Endothelial cell of umbilical vein (primary cell): ENCODE results near the gene ELL2. TPM values are rescaled to one million over a fixed set of nuclear protein-coding genes. Genes with fewer than 3 reads are reported as not detected.

ENCODE experiments used
- BruUV-seq: library from RNA; stranded (reverse); fragments of 400-500 nt; replicated peaks from 2 replicates; lab custom pipeline; 2021; lab: Mats Ljungman, UMichigan
- CTCF ChIA-PET: fragments of 300-600, 350-600 bp; sonication (Branson Sonifier 250); formaldehyde crosslinking; loops from one replicate; lab custom pipeline; 2021; ENCODE audit warnings: antibody characterized with exemption, inconsistent platforms; lab: Charles Lee
- POLR2A ChIA-PET: fragments of 300-600, 350-600 bp; sonication (Branson Sonifier 250); formaldehyde crosslinking; loops from one replicate; lab custom pipeline; 2021; ENCODE audit warnings: antibody characterized with exemption, inconsistent platforms; lab: Charles Lee
- DNase-seq: peaks from one replicate; pipeline ENCODE4 v3.0.0-alpha.2; 2011; ENCODE audit warnings: low read depth, low spot score
- FAIRE-seq: peaks from 2 replicates; lab custom pipeline; 2011; peaks lifted over from hg19 to GRCh38; lab: Jason Lieb, UNC
- H2AFZ ChIP-seq: 2 replicates; pipeline ENCODE4 v1.6.0; 2012; ENCODE audit warnings: low read depth, low read length, control low read depth, inconsistent platforms
- H3K27ac ChIP-seq: 2 replicates; pipeline ENCODE4 v1.5.1; 2011; ENCODE audit warnings: low read depth, mild to moderate bottlenecking, control low read depth, low read length, moderate library complexity; ENCODE audit not compliant: insufficient read depth
- H3K27me3 ChIP-seq, 2 experiments: 2 replicates each; pipeline versions ENCODE4 v1.6.0 to v1.6.1; 2011; ENCODE audit warnings: low read length in 2 of 2, mixed read lengths in 1 of 2; ENCODE audit not compliant: control insufficient read depth in 2 of 2, insufficient read depth in 2 of 2
- H3K36me3 ChIP-seq, 2 experiments: 2 replicates in 1 of 2; 3 replicates in 1 of 2; pipeline ENCODE4 v1.5.1; 2011; ENCODE audit warnings: low read length in 2 of 2, mild to moderate bottlenecking in 1 of 2, moderate library complexity in 1 of 2; ENCODE audit not compliant: control insufficient read depth in 2 of 2, insufficient read depth in 2 of 2; ENCODE audit errors: extremely low read depth in 1 of 2
- H3K4me1 ChIP-seq: 3 replicates; pipeline ENCODE4 v1.5.1; 2011; ENCODE audit warnings: mild to moderate bottlenecking, low read length; ENCODE audit not compliant: control insufficient read depth, insufficient read depth; ENCODE audit errors: extremely low read depth
- H3K4me2 ChIP-seq: 2 replicates; pipeline ENCODE4 v1.6.1; 2011; ENCODE audit warnings: low read length, control low read depth, mixed read lengths; ENCODE audit not compliant: insufficient read depth
- H3K4me3 ChIP-seq, 3 experiments: fragments of 200-600 bp in 1 of 3; sonication (generic), shearing (Covaris generic) in 1 of 3; replicated peaks in 1 of 3; 2 replicates each; pipeline ENCODE4 v1.5.1; 2011 to 2016; ENCODE audit warnings: control low read depth in 3 of 3, low read length in 3 of 3, mild to moderate bottlenecking in 2 of 3, inconsistent platforms in 1 of 3, low read depth in 1 of 3, moderate library complexity in 1 of 3; ENCODE audit not compliant: insufficient read depth in 1 of 3
- H3K79me2 ChIP-seq: 2 replicates; pipeline ENCODE4 v1.6.0; 2012; ENCODE audit warnings: low read length, inconsistent platforms; ENCODE audit not compliant: control insufficient read depth, insufficient read depth
- H3K9ac ChIP-seq: replicated peaks from 2 replicates; pipeline ENCODE3; 2011; ENCODE audit warnings: low read length, control low read depth; ENCODE audit not compliant: insufficient read depth; ENCODE audit errors: extremely low read depth
- H3K9me1 ChIP-seq: replicated peaks from 3 replicates; pipeline ENCODE4 v1.6.0; 2011; ENCODE audit warnings: mild to moderate bottlenecking, low read length; ENCODE audit not compliant: control insufficient read depth, insufficient read depth; ENCODE audit errors: extremely low read depth
- H3K9me3 ChIP-seq: replicated peaks from 2 replicates; pipeline ENCODE4 v1.5.1; 2012; ENCODE audit warnings: low read length, inconsistent platforms; ENCODE audit not compliant: control insufficient read depth, insufficient read depth
- H4K20me1 ChIP-seq: replicated peaks from 2 replicates; pipeline ENCODE3; 2011; ENCODE audit warnings: mild to moderate bottlenecking, low read length; ENCODE audit not compliant: control insufficient read depth, insufficient read depth; ENCODE audit errors: extremely low read depth
- CTCF ChIP-seq, 2 donors: IDR thresholded peaks; 1 replicate in 1 of 2; 2 replicates in 1 of 2; pipeline ENCODE4 v1.5.1; 2011; ENCODE audit warnings: low read length in 2 of 2, mild to moderate bottlenecking in 2 of 2, moderate library complexity in 2 of 2, control low read depth in 1 of 2, inconsistent platforms in 1 of 2, low read depth in 1 of 2; ENCODE audit not compliant: insufficient read depth in 1 of 2; ENCODE audit errors: extremely low read depth in 1 of 2
- EZH2 ChIP-seq: IDR thresholded peaks from 2 replicates; pipeline ENCODE4 v1.6.1; 2012; ENCODE audit warnings: borderline replicate concordance, low read depth, mild to moderate bottlenecking, moderate library complexity, low read length, inconsistent platforms; ENCODE audit not compliant: severe bottlenecking
- FOS ChIP-seq: IDR thresholded peaks from 2 replicates; pipeline ENCODE4 v1.6.1; 2011; ENCODE audit warnings: mild to moderate bottlenecking, low read length, moderate library complexity, borderline replicate concordance; ENCODE audit not compliant: insufficient read depth
- GATA2 ChIP-seq: IDR thresholded peaks from 2 replicates; pipeline ENCODE4 v1.7.0; 2011; ENCODE audit warnings: low read depth, mild to moderate bottlenecking, moderate library complexity, mixed read lengths, low read length; ENCODE audit not compliant: insufficient read length, insufficient read depth
- JUN ChIP-seq: IDR thresholded peaks from 2 replicates; pipeline ENCODE4 v1.6.1; 2011; ENCODE audit warnings: borderline replicate concordance, low read depth; ENCODE audit not compliant: insufficient read length, insufficient read depth
- MAX ChIP-seq: IDR thresholded peaks from 2 replicates; pipeline ENCODE4 v1.6.1; 2011; ENCODE audit not compliant: insufficient read depth, insufficient read length
- MYC ChIP-seq: IDR thresholded peaks from one replicate; pipeline ENCODE4 v1.6.1; 2011; ENCODE audit warnings: mild to moderate bottlenecking, low read depth, low read length
- POLR2A ChIP-seq: IDR thresholded peaks from 2 replicates; pipeline ENCODE4 v1.6.1; 2012; ENCODE audit warnings: low read depth, mild to moderate bottlenecking, control low read depth, low read length
- POLR2AphosphoS5 ChIP-seq: IDR thresholded peaks from 2 replicates; pipeline ENCODE4 v1.6.1; 2012; ENCODE audit warnings: low read depth, mild to moderate bottlenecking, control low read depth, low read length, moderate library complexity; ENCODE audit not compliant: insufficient read depth
- dilution Hi-C: fragments of 300-500 bp; cut with MboI; formaldehyde crosslinking; loops from one replicate; pipeline ENCODE4 v1.15.0; 2019; ENCODE audit warnings: low sequenced_read_pairs; ENCODE audit not compliant: extremely low pct_ligation_motif_present
- intact Hi-C: fragments of 100-400 bp; cut with micrococcal nuclease; formaldehyde crosslinking; loops from one replicate; pipeline ENCODE4 v1.10.0; 2022
- polyA plus RNA-seq, 4 experiments: library from polyadenylated mRNA; depleted of rRNA in 3 of 4; stranded (reverse) in 3 of 4; unstranded in 1 of 4; fragments of >200 nt; gene quantifications; 2 replicates each; pipeline versions ENCODE4 v1.2.1 to v1.2.3, GENCODE V29; 2011 to 2012; ENCODE audit warnings: missing spikeins in 1 of 4
- total RNA-seq: library from RNA; stranded (reverse); gene quantifications from 2 replicates; pipeline ENCODE4 v1.2.3, GENCODE V29; 2021

Gene ELL2
- total and polyA plus RNA-seq, 2 donors (not counting 3 experiments of a cell fraction or from before 2014, with no cell fraction given): 6.8 to 26.0 TPM

- POLR2A ChIA-PET: no interaction called here
- Histone ChIP-seq H3K27me3 (no peaks in the 10 kb centered on the region), H3K9ac (no peak overlapping the region), H3K4me2 (no peak overlapping the region), H3K9me3 (no peaks in the 10 kb centered on the region), H3K36me3 (no peaks in the 10 kb centered on the region), H4K20me1 (no peaks in the 10 kb centered on the region), H3K79me2 (peaks cover 76% of the 10 kb centered on the region), H3K9me1 (no peaks in the 10 kb centered on the region), H3K27ac (no peak overlapping the region), H2AFZ (no peak overlapping the region), H3K4me1 (peaks cover 17% of the 10 kb centered on the region), H3K4me3 (no peak overlapping the region)
- BruUV-seq: no TSS peak
- FAIRE-seq (no peak), DNase-seq (no peak)
- CTCF ChIA-PET: interaction anchor here (2.2 to 7.0 kb wide), 2 partner anchors 64 to 381 kb away, joined by 7 to 107 read pairs; no protein-coding TSS in a partner anchor
- TF ChIP-seq JUN: no peak
- TF ChIP-seq CTCF (IDR thresholded peaks at IDR 0.05; ENCODE audit: extremely low read depth in 1 of 2, insufficient read depth in 1 of 2, low read depth in 1 of 2, low read length in 2 of 2): no peak
- TF ChIP-seq MYC: no peak
- no peak for TF ChIP-seq EZH2
- no peak for TF ChIP-seq FOS
- TF ChIP-seq MAX: no peak
- no peak for TF ChIP-seq GATA2
- no peak for TF ChIP-seq POLR2A
- TF ChIP-seq POLR2AphosphoS5: no peak
- intact Hi-C loops: no loop called here
- dilution Hi-C loops: loop anchor here (25.0 kb wide), 1 partner anchor 380 kb away; no protein-coding TSS in a partner anchor
These were observed 4.8 kb downstream of the ELL2 start for GRCh38 chr5:95956900-95957293.
